ENCODE data around the gene SGPP2. TPM values are rescaled to one million over a fixed set of nuclear protein-coding genes. Genes with fewer than 3 reads are reported as not detected.

Gene SGPP2
- total RNA-seq, 1 donor from 2014 or later: 14.8 TPM

- intact Hi-C loops (cut with micrococcal nuclease): no loop called here
Measured at GRCh38 chr2:222465746-222466145, 41.4 kb downstream of the SGPP2 start.

GRCh38 chr2:222468346-222468745 is 44.0 kb downstream of the SGPP2 start:
- intact Hi-C loops (cut with micrococcal nuclease): no loop called here

- intact Hi-C loops (cut with micrococcal nuclease): no loop called here
Measured at GRCh38 chr2:222470802-222471468, 46.6 kb downstream of the SGPP2 start.

- intact Hi-C loops (cut with micrococcal nuclease): no loop called here
Measured at GRCh38 chr2:222477962-222478608, 53.7 kb downstream of the SGPP2 start.

- intact Hi-C loops (cut with micrococcal nuclease): no loop called here
Measured at GRCh38 chr2:222479859-222480258, 55.5 kb downstream of the SGPP2 start.

GRCh38 chr2:222480497-222480896 is 56.2 kb downstream of the SGPP2 start:
- intact Hi-C loops (cut with micrococcal nuclease): no loop called here

- intact Hi-C loops (cut with micrococcal nuclease): no loop called here
Measured at GRCh38 chr2:222481941-222482340, 57.6 kb downstream of the SGPP2 start.

GRCh38 chr2:222483513-222484039 is 59.2 kb downstream of the SGPP2 start:
- intact Hi-C loops (cut with micrococcal nuclease): loop anchor here (1.0 kb wide), 1 partner anchor 165 kb away; no protein-coding TSS in a partner anchor

- intact Hi-C loops (cut with micrococcal nuclease): no loop called here
Measured at GRCh38 chr2:222485367-222486211, 61.2 kb downstream of the SGPP2 start.

- intact Hi-C loops (cut with micrococcal nuclease): no loop called here
Measured at GRCh38 chr2:222490131-222490530, 65.8 kb downstream of the SGPP2 start.

- intact Hi-C loops (cut with micrococcal nuclease): no loop called here
Measured at GRCh38 chr2:222492683-222493082, 68.3 kb downstream of the SGPP2 start.

GRCh38 chr2:222494104-222494739 is 69.9 kb downstream of the SGPP2 start:
- intact Hi-C loops (cut with micrococcal nuclease): no loop called here

- intact Hi-C loops (cut with micrococcal nuclease): no loop called here
Measured at GRCh38 chr2:222495388-222495787, 71.0 kb downstream of the SGPP2 start.

GRCh38 chr2:222499226-222499625 is 74.9 kb downstream of the SGPP2 start:
- intact Hi-C loops (cut with micrococcal nuclease): no loop called here

GRCh38 chr2:222504191-222504590 is 79.8 kb downstream of the SGPP2 start:
- intact Hi-C loops (cut with micrococcal nuclease): no loop called here

- intact Hi-C loops (cut with micrococcal nuclease): no loop called here
Measured at GRCh38 chr2:222504719-222505118, 80.4 kb downstream of the SGPP2 start.

GRCh38 chr2:222506230-222506935 is 82.0 kb downstream of the SGPP2 start:
- intact Hi-C loops (cut with micrococcal nuclease): no loop called here

GRCh38 chr2:222514901-222515300 is 90.6 kb downstream of the SGPP2 start:
- intact Hi-C loops (cut with micrococcal nuclease): no loop called here

GRCh38 chr2:222518570-222519381 is 94.4 kb downstream of the SGPP2 start:
- intact Hi-C loops (cut with micrococcal nuclease): no loop called here

GRCh38 chr2:222521099-222521498 is 96.8 kb downstream of the SGPP2 start:
- intact Hi-C loops (cut with micrococcal nuclease): no loop called here
